HG03442 (cell line): Measurements from ENCODE around the gene ST8SIA1.

Source experiments
- ATAC-seq: cut with Tn5 transposase; IDR thresholded peaks from one replicate; pipeline ENCODE4 v1.9.1; 2021; ENCODE audit warnings: mild to moderate bottlenecking, moderate library complexity; ENCODE audit not compliant: unreplicated experiment

Gene ST8SIA1

DNA sequence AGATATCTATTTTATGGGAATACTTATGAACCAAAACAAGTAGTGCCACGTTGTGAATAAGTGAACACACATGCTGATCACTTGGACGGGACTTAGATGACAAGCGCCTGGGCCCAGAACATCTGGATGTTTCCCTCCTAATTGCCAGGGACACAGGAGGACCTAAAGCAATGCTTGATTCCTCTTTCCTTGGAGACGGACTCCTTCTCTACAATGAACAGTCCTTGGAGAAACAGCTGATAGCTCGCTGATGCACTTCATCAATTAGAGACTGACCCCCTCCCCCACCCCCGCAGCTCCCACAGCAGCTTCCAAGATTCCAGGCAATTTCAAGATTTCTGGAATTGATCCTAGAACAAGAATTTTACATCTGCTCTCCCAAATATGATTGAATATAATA is 86.4 kb downstream of the ST8SIA1 start:
- ATAC-seq: no peak

DNA sequence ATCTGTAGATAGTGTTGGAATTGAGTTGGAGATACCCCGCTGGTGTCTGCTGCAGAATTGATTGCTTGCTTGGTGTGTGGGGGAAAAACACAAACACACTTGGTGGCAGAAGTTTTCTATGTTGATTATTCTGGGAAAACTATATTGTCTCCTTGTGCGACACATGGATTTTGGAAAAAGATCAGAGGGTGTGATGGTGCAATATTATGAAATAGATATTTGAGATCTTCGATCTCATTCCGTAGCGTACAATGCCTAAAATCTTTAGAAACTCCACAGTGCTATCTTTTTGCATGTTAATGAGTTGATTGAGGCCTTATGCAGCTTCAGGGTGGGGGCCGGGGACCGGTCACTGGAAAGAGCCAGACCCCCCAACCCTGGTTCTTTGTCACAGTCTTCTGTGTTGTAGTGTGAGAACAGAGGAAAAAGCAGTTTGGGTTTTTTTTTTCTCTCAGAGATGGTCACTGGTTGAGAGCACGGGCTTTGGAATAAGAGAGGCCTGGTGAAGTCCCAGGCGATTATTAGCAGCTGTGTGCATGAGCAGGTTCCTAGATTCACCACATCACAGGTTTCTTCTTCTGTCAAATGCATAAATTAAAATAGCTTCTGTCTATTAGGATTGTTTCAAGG is 88.2 kb downstream of the ST8SIA1 start:
- ATAC-seq: no peak

DNA sequence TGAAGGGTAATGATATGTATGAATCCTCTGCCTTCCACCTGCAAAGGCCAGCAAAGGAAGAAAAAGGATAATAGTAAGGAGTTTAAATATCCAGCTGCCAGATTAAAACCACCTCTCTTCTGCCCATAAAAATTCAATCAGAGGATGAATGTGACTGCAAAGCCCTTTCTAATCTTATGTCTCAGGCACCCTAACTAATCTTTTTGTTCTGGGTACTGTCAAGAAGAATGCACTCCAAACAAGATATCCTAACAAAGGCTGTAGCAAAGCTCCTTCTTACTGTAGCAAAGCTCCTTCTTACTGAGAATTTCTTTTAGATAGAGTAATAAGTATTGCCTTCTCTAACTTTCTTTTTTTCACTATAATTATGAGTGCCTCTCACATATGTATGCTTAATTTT is 91.8 kb downstream of the ST8SIA1 start:
- ATAC-seq: no peak

DNA sequence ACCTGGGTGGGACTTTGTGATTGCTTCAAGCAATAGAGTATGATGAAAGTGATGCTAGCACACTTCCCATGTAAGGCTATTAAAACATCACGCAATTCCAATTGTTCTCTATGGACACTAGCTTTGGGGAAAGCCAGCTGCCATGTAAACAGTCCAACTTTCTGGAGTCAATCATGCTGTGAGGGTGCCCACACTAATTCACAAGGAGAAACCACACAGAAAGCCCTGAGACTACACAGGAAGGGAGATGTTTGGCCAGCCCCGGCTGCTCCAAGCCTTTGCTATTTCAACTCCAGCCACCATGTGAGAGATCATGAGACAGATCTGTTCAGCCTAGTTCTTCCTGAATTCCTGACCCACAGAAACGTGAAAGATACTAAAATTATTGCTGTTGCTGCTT is 96.3 kb downstream of the ST8SIA1 start:
- ATAC-seq: no peak

DNA sequence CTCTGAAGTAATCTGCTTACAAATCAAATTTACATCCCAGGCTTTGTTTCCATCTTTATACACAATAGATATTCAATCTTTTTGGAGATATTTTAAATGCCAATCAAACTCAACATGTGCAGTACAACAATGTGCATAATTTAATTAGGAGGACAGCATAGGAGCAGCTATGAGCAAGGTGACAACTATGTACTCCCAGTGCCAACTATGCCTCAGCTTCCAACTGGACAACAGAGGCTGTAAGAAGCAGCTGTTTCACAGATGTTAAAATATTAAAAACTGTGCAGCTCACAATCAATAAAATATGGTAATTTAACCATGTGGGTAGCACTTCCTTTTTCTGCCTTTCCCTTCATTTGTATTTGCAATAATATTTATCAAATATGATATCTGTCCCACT is 99.9 kb downstream of the ST8SIA1 start:
- ATAC-seq: no peak

GRCh38 chr12:22231836-22232235 is 102.7 kb downstream of the ST8SIA1 start:
- ATAC-seq: no peak

- no peak for ATAC-seq
Observed at GRCh38 chr12:22231078-22231477, 103.4 kb downstream of the ST8SIA1 start.

GRCh38 chr12:22230280-22230794 is 104.2 kb downstream of the ST8SIA1 start:
- no peak for ATAC-seq

- no peak for ATAC-seq
Observed at GRCh38 chr12:22229652-22230279, 104.7 kb downstream of the ST8SIA1 start.

DNA sequence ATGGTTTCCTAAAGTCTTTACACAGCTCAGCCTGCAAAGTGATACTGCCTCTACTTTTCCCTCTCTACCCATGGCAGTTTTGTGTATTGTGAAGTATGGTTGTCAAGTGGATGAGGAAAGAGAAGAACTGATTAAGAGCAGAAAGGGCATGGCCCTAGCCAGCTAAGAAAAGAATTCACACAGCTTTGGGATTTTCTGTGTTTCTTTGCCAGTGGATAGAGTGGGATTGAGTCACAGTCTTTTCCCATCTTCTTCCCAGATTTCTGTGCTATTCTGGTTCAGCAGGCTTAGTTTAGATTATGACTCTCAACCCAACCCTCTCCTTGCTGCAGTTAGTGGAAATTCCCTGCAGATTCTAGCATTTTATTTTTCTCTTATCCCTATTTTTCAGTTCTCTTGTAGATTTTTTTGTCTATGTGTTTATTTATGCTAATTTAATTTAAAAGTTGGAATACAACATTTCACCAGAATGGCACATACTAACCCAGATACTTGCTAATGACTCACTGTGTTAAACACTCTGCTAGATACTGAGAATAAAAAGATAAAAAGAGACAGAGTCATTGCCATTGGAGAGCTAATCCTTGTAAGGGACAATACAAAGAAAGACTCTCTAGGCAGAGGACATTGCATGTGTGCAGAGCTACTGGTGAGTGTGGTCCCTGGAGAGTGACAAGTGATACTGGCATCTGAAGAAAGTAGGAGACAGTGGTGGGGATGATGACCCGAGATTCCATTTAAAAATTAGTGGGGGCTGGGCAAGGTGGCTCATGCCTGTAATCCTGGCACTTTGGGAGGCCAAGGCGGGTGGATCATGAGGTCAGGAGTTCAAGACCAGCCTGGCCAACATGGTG is 106.3 kb downstream of the ST8SIA1 start:
- no peak for ATAC-seq

DNA sequence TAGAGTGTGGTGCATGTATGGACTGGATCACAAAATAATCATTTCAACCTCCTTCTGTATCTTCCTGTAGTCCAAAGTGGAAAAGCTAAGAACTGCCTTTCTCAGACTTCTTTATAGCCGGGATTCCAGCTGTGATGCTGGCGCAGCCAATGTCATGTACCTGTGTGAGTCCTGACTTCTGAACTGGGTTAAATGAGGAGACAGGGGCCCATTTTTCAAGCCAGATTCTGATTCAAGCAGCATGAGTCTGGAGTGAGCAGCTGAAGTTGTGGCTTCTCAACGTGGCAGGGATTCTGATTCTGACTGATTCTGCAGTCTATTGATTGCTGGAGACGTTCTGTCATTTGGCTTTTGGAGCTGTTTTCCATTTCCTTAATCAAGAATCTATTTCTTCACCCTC is 111.2 kb downstream of the ST8SIA1 start:
- ATAC-seq: no peak

DNA sequence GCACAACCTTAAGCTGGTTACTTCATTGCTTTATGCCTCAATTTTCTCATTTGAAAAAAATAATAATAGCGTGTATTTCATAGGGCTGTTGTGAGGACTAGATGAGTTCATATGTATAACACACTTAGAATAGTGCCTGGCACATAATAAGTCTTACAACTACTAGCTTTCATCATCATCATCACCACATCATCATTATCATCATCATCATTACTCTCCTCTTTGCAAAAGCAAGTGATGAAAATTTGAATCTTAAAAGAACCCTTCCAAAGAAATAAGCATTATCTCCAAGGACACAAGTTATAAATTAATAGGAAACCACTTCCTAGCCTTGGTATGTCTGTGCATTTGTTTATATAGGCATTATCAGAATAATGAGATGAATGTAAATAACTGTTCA is 117.0 kb downstream of the ST8SIA1 start:
- ATAC-seq: no peak

DNA sequence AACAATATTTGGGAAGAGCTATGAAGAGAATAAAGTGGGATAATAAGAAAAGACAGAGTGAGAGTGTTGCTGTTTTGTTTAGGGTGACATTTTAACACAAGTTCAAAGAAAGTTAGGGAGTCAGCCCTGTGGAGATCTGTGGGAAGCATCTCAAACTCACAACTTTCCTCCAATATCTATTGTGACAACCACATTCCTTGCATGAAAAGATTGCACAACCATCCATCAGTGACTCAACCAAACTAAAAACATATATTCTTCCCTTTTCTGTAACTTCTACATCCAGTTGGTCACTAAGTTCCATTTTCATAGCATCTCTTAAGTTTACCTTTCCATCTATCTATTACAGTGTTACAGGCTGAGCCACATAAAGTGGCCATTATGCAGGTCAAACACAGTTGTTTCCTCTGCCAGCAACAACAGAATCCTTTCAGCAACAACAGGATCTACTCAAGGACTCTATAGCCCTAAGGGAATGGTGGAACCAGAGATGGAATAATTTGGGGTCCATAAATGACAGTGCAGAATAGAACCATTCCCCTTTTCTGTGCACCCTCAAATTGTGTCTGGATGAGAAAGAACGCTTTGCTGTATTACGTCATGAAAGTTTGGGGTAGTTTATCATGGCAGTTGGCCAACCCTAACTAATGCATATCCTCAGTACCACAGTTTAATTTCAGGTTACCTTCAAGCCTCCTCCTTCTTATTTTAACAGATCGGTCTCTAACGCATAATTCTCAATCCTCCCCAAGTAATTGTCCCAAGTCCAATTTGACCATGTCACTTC is 118.8 kb downstream of the ST8SIA1 start:
- ATAC-seq: no peak

- ATAC-seq: no peak
Observed at GRCh38 chr12:22211128-22211527, 123.4 kb downstream of the ST8SIA1 start.

DNA sequence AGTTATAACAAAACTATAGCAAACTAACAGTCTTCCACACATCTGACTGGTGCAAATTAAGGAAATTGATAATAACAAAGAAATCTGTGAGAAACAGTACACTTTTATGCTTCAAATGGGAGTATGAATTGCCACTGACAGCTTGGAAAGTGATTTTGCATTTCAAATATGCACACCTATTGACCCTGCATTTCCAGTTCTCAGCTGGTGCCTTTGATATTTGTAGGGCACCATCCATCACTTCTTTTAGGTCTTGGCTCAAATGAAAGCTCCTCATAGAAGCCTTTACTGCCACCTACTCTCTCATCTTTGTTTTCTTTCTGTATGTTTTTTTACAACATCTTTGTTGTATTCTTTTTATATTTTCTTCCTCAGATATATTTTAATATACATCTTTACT is 125.1 kb downstream of the ST8SIA1 start:
- ATAC-seq: no peak

DNA sequence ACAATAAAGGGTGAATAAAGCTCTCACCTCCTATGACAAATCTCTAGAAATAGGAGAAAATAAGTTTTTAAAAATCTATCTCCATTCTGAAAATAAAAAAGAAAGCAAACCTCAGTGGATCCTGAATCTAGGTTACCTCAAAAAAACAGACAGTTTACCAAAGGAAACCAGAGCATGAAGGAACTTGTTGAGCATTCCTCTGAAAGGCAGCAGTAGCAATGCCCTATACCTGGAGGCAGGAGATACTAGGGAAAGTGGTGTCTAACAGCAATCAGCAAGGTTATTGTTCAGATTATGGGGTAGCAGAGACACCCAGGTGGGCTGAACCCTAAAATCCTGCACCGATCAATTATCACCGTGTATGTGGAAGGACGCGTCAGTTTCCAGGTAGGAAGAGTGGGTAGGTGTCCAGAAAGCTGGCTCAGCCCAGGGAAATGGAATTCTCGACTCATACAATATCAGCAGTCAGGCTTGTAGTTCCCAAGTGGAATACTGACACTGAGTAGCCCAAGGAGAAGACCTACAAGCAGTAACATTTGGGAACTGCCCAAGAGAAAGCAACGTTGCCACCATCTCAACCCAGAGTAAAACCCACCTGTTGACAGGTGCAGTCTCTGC is 128.3 kb downstream of the ST8SIA1 start:
- ATAC-seq: no peak

DNA sequence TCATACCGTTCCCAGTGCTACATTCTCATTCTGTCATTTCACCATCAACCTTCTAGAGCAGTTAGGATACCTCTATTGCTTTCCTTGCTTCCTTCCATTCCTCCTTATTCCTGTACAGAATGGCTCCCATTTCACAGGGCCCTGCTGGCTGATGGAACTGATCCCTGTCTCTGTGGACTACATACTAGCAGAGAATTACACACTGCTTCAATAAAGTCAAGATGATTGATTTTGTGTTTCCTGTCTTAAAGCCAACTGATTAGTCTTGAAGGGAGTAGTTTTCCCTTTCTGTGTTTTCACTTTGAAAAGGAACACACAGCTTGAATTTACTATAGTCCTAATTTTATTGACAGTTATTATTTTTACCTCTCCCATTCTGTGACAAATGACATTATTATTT is 130.1 kb downstream of the ST8SIA1 start:
- ATAC-seq: no peak

DNA sequence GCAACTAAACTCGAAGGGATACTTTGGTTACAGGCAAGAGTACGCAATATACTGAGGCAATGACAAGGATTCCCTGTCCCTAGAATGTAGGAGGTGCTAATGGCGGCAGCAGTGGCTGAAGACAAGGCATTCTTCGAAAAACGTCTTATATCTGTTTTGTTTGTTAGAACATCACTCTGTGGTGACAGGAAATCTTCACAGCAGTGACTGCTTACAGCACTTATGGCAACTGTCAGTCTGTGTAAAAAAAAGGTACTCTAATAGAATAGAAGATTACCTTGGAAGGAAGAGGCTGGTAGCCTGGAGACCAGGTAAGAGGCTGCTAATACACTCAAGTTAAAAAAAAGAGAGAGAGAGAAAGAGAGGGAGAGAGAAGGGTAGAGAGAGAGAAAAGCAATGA is 131.7 kb downstream of the ST8SIA1 start:
- no peak for ATAC-seq

DNA sequence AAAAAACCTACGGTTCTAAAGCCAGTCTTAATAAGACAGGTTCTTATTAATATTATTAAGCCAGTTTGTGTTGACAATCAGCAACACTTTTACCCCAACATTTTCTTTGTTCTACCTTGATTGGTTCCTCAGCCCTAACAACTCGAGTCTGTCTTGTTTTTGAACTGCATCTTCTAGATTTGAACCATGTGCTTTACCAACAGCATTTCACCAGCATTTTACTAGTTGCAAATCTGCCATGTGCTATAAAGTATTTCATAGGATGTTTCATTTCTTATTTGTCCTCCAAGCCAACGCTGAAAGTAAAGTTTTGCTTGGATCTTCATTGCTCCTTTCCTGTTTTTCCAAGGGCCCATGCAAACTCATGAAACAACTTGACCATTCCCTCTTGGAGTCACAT is 133.4 kb downstream of the ST8SIA1 start:
- no peak for ATAC-seq

DNA sequence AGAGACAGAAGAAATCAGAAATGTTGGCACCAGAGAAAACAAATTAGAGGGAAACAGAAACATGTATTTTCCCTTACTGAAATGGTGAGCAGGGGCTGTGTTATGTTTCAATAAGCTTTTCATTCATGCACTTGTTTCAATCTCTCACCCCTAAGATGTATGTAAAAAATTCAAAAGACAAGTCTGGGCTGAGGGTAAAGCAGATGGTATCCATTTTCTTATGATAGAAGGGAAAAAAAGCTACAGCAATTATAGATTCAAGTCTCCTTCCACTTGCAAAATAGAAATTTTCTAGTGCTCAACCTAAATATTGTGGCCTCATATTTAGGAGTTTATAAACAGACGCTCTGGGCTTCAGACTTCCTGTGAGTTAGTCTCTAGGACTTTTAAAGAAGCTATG is 138.3 kb downstream of the ST8SIA1 start:
- ATAC-seq: no peak

DNA sequence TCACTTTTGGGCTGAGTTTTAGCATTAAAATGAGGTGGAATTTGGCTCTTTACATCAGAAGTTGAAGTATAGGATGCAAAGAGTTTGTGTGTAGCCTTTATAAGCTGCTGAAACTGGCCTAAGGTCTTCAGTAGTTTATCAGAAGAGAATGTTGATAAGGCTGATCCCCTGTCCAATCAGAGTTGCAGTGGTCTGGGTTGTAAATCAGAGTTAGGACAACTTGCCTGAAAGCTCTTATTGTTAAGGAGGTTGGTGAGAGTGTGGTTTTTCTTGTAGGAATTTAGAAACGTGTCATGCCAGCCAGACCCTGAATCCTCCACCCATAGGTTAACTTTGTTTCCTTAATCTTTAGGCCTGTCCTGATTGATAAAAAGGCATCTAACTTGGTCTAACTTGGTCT is 143.5 kb downstream of the ST8SIA1 start:
- no peak for ATAC-seq
